Activated CD4-positive, alpha-beta T cell treated with anti-CD3 and anti-CD28 coated beads, Interleukin-2, Interleukin-4, amounts not matched to agents 100 ng/mL and 50 ng/mL, durations not matched to agents 16 hours and 8 hours (primary cell): ENCODE results near the gene CDH13.

Source experiments
- DNase-seq: peaks from one replicate; pipeline ENCODE4 v3.0.0-alpha.2; 2020; ENCODE audit warnings: low spot score

CDH13 gene

DNA sequence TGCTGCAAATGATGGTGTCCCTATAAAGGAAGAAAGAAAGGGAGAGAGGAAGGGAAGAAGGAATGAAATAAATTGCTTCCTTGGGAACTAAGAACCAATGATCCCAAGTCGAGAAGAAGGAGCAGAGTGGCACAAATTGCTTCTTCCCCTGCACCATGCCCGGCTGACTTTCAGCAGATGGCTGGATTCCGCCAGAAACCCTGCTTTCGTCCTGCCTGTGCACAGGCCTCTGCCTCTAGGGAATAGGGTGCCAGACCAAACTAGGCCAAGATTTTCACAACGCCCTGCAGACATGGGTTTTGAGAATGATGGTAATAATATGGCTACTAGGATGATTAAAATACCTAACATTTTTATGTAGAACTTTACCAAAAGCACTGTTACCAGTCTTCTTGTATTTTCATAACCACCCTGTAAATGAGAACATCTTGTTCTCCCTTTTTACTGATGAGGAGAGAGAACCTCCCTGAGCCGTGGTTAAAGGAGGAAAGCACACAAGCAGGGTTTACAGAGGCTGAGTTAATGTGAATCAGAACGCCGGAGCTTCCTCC is 1058.9 kb downstream of the CDH13 start:
- no peak for DNase-seq

GRCh38 chr16:83686726-83687125 is 1060.0 kb downstream of the CDH13 start:
- no peak for DNase-seq

- DNase-seq: peak; percentile 55
These were observed 1062.6 kb downstream of the CDH13 start for GRCh38 chr16:83689385-83689831.

DNA sequence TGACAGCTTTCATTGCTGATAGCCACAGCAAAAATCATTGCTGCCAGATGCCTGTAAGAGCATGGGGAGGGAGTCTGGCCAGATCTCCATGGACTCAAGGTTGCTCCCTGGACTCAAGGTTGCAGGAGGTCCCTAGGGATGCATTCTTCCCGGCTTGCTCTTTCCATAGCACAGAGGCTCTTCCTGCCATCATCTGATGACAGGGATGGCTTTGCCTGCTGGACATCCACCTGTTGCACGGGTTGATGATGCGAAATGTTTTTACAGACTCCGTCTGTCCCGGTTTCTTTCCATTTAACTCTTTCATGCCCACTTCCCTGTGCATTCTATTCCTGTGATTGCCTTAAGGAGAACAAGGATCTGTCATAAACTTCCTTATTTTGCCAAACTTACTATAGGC is 1065.5 kb downstream of the CDH13 start:
- DNase-seq: no peak

DNA sequence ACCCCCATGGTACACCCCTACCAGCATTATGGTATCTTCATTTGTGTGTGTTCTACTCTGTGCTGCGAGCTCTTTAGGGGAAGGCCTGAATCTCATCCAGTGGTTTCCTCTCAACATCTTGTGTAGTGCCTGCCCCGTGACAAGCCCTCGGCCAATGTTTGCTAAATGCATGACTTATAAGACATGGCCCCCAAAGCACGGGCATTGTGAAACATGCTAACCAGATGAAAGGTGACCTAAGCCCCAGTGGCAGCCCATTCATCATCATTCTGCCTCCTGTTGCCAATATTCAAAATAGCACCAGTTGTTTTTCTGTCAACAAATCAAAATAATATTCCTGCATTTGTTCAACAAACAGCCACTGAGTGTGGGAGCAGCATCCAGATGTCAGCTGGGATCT is 1072.2 kb downstream of the CDH13 start:
- DNase-seq: no peak

DNA sequence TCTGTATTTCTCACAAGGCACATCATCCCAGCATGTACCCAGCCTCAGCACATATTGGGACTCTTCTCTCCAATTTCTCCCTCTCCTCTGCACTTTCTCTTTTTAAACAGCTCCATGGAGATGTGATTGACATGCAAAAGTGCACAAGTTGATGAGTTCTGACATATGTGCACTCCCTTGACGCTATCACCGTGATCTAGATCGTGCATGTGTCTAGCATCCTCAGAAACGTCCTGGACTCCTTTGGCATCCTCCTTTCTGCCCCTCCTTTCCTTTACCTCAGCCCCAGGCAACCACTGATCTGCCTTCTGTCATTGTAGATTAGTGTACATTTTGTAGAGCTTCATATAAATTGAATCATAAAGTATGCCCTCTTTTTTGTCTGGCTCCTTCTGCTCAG is 1073.0 kb downstream of the CDH13 start:
- DNase-seq: no peak

DNA sequence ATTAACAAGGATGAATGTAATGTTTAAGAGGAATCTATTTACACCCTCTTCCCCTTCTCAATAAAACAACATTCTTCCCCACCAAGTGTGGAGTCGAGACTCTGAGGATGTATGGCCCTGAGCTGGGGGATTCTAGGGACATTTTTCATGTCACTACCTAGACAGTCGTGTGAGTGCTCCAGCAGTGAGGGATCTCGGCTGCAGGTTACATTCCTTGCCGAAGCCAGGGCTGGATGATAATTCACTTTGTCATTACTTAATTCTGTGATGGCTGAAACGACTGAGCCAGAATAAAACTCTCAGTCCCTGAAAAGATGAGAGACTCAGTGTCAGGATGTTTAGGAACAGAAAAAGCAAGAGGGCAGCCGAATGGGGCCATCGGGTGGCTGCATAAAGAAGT is 1074.1 kb downstream of the CDH13 start:
- no peak for DNase-seq

DNA sequence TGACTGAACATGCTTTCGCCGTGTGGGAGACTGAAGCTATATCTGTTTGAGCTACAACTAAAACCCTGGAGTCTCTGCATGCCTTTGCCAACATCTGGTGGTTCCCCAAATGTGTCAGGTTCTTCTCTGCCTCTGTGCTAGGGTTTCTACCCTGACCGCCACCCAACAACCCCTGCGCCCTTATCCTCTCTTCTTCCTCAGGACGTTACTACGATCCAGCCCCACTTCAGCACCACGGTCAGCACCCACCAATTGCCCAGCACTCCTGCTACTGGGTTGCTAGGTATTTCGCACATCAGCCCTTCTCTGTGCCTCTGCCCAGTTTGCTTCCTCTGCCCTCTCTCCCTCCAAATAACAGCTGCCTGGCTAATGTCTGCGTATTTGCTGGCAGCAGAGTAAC is 1074.7 kb downstream of the CDH13 start:
- DNase-seq: no peak

DNA sequence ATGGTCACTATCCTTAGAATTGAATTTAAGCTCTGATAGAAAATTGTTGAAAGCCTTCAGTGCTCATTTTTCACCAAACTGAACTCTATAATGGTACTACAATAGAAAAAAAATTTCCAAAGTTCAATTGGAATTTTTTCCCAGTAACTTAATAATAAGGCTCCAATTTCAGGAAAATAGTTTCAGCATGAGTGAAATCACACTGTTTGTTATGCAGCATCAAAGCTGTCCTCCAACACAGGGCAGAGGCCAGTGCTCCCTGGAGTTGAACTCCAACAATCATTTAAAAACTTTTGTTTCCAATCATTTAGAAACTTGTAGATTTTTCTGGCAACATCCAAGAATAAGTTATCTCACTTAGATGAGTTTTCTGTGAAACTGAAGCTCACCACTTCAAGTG is 1077.9 kb downstream of the CDH13 start:
- DNase-seq: no peak

DNA sequence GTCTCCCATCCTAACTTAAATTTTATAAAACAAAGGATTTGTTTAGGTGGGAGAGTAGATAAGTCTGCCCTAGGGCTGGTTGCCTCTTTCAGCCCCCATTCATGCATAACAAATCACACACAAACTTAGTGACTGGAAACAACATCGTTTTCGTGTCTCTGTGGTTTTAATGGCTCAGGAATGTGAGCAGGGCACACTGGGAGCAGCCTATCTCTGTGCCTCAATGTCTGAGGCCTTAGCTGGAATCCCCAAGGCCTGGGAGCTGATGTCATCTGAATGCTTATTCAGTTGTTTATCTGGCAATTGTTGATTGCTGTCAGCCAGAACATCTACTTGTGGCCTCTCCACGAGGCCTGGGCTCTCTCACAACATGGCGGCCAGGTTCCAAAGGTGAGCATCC is 1079.1 kb downstream of the CDH13 start:
- no peak for DNase-seq

- no peak for DNase-seq
These were observed 1079.6 kb downstream of the CDH13 start for GRCh38 chr16:83706394-83706793.

DNA sequence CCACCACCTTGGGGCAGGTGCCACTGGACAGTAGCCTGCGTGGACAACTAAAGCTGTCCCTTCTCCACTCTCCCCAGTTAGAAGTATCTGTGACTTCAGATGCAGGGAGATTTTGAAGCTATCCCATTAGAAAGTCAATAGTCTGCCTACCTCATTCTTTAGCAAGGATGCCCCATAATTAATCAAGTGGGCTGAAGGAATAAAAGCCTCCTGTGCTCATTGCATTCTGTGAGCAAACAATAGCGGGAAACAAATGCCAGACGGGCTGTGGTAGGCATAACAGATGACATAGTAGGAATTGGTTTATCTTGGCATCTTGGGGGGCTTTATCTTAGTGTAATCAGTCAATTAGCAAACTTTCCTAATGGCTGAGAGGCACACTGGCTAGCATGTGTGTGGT is 1084.3 kb downstream of the CDH13 start:
- no peak for DNase-seq

DNA sequence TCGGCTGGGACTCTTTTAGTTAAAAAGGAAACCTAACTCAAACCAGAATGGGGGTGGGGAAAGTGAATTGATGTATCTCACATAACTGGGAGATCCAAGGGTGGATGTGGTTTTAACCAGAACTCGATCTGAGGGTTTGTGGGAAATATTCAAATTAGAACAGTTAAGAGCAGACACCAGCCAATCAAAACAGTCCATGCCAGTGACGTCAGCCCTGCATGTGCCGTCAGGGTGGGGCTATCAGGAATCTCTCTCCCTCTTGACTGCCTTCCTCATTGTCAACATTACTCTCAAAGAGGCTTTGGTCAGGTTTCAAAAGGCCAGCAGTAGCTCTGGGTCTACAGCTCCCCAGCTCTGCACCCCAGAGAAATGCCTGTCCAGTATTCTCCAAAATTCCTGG is 1086.8 kb downstream of the CDH13 start:
- no peak for DNase-seq

GRCh38 chr16:83714286-83714685 is 1087.5 kb downstream of the CDH13 start:
- no peak for DNase-seq

DNA sequence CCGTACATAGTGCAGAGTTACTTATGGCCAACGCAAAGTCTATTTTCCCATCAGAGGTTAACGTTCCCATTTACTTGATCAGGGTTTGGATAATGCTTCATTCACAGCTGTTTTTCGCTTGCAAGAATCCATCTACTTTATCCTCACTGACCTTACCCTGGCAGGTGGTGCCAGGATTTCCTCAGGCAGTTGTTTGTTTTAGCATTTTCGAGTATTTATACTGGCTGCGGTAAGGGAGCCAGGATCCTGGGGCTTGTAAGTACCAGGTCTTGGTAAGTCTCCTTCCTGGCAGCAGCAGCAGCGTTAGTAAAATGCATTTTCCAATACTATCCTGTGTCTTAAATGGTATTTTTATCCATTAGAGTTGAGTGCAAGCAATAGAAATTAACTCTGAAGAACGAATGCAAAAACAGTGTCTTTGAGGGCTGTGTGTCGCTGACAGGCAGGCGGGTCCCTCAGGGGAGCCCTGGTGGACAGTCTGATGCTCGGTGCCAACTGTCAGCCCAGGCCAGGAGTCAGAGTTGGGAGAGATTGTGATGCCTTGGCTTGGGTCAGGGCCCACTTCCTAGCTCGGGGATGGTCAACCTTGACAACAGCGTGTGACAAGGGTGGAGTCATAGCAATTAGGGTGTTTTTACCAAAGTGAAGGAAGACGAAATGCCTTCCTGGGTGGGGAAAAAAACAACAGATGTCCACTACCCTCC is 1088.6 kb downstream of the CDH13 start:
- no peak for DNase-seq

DNA sequence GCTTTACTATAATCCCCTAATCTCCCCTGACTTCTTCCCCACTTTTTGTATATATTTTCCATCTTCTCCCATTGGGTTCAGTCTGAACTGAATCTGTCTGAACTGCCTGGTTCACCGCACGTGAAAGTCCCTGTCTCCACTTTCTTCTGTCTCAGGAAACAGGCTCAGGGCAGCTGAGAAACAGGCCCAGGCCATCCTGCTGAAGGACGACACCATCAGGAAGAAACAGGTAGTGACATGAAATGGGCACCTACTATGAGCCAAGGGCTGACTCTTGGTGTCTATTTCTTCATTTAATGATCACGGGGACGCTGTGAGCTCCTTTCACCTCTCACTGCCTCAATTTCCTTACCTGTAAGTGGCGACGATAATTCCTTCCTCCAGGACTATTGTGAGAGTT is 1090.5 kb downstream of the CDH13 start:
- no peak for DNase-seq

GRCh38 chr16:83717814-83718213 is 1091.0 kb downstream of the CDH13 start:
- no peak for DNase-seq

DNA sequence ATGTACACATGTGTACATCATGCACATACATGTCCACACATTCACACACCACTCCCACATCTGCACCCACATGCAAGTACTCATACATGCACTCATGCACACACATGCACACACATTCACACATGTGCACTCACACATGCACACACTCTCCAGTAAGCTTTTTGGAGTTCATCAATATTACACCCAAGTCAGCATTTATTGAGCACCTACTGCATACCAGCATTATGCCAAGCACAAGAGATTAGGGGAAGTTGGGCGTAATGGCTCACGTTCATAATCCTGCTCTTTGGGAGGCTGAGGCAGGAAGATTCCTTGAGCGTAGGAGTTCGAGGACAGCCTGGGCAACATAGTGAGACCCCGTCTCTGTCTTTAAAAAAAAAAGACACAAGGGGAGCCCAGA is 1093.4 kb downstream of the CDH13 start:
- no peak for DNase-seq

GRCh38 chr16:83720981-83721380 is 1094.2 kb downstream of the CDH13 start:
- no peak for DNase-seq

GRCh38 chr16:83721676-83722075 is 1094.9 kb downstream of the CDH13 start:
- no peak for DNase-seq

DNA sequence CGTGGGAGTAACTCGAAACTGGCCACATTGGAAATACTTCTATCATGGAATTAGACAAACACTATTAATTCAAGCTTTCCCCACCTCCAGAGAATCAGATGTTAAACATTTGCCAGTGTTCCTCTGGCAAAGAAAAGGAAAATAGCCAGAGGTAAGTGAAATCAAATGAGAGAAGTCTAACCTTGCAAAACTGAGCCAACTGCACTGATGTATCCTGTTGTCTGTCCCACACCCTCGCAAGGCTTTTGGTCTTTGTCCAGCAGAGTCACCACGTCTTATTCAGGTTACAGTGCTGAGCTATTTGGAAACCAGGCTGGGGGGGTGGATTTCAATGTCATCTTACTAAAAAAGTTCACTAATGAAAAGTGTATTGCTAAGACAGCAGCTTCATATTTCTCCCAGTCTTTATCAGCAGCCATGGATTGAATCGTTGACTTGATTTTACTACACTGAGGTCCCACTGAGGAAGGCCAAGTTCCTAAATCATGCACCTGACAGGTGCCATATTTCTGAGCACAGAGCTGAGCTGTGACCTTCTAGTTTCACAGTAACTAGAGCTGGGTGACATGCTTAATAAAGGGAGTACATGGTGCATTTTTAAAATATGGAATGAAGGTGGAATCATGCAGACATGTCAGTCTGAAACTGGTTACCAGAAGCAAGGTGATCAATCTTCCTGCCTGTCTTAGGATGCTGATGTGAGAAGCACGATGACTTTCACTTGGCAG is 1095.9 kb downstream of the CDH13 start:
- no peak for DNase-seq

- no peak for DNase-seq
These were observed 1096.5 kb downstream of the CDH13 start for GRCh38 chr16:83723244-83723643.

GRCh38 chr16:83723901-83724300 is 1097.1 kb downstream of the CDH13 start:
- DNase-seq: no peak

DNA sequence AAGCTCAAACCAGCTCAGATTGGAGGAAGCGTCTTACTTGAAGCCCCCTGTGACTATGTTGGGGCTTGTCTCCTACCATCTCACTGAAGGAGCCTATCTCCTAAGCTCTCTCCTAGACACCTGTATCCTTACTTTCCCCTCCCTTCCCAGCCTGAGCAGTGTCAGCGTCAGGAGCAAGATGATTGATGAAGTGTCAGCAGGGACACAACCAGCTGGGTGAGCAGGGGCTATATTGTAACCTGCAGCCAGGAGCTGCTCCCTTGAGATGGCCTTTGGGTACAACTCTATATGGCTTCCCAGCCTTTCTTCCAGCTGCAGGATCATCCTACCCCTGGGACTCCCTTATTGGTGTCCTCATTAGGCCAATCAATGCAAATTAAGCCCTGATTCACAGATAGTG is 1097.8 kb downstream of the CDH13 start:
- no peak for DNase-seq
